ENCODE measurements around the gene MED29.

Gene MED29

GRCh38 chr19:39410017-39410830 is 19.0 kb downstream of the MED29 start:
- DNase-seq (ENCODE audit: extremely low read depth in 1 of 2, low read depth in 1 of 2) = peak in 1 of 2 donors; percentile 69

DNA sequence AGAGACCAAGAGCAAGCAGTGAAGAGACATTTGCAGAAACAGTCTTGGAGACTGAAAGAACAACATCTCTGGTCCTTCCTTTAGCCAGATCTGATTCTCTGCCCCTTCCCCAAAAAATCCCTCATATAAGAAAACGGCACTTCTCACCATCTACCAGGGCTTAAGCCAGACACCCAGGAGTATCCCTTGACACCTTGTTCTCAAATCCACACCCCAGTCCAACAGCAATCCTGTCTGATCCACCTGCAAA is 19.6 kb downstream of the MED29 start:
- DNase-seq (ENCODE audit: extremely low read depth in 1 of 2, low read depth in 1 of 2) = no peak

- DNase-seq (ENCODE audit: extremely low read depth in 1 of 2, low read depth in 1 of 2) = no peak
Observed at GRCh38 chr19:39411081-39411831, 20.1 kb downstream of the MED29 start.

GRCh38 chr19:39411832-39412099 is 20.6 kb downstream of the MED29 start:
- DNase-seq (ENCODE audit: extremely low read depth in 1 of 2, low read depth in 1 of 2) = peak; percentile 79 to 88

DNA sequence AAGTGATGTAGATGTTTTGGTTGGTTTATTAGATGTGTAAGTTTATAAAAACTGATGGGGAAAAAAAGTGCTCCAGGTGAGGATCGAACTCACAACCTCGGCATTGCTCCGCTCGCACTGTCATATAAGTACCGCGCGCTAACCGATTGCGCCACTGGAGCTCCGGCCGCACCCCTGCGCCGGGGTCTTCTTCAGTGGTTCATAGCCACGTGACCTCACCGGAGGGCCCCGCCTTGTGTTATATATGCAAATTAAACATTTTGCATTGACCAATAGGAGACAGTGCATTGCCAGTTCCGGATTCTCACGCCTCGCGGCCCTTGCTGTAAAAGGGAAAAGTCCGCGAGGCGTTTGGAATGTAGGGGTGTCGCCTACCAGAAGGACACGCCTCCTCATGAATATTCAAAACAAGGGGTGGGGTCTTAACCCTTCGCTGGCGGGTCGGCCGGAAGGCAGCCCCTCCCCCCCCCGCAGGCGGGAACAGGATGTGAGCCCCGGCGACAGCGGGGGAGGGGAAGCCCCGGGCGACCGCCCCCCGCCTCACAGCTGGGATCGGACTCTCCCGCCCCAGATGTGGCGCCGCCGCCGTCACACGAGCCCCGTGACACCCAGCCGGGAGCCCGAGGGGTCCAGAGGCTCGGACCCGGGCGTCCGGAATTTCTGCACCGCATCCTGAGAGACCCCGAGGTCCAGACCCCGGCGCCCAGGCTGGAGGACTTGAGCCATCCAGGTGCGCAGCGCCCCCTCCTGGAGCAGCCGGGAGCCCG is 21.1 kb downstream of the MED29 start, which contains the start of gene PLEKHG2:
PLEKHG2 (plus strand) TSS at position 570 of the 767 bp plus-strand sequence. CDS start 1,418 bp downstream, outside the sequence.
- peak; percentile 92 for DNase-seq (ENCODE audit: extremely low read depth in 1 of 2, low read depth in 1 of 2)

GRCh38 chr19:39412867-39413271 is 21.7 kb downstream of the MED29 start:
- no peak for DNase-seq (ENCODE audit: extremely low read depth in 1 of 2, low read depth in 1 of 2)

- no peak for DNase-seq (ENCODE audit: extremely low read depth in 1 of 2, low read depth in 1 of 2)
Observed at GRCh38 chr19:39413272-39413910, 22.2 kb downstream of the MED29 start.

- no peak for DNase-seq (ENCODE audit: extremely low read depth in 1 of 2, low read depth in 1 of 2)
Observed at GRCh38 chr19:39413911-39414608, 22.9 kb downstream of the MED29 start.

DNA sequence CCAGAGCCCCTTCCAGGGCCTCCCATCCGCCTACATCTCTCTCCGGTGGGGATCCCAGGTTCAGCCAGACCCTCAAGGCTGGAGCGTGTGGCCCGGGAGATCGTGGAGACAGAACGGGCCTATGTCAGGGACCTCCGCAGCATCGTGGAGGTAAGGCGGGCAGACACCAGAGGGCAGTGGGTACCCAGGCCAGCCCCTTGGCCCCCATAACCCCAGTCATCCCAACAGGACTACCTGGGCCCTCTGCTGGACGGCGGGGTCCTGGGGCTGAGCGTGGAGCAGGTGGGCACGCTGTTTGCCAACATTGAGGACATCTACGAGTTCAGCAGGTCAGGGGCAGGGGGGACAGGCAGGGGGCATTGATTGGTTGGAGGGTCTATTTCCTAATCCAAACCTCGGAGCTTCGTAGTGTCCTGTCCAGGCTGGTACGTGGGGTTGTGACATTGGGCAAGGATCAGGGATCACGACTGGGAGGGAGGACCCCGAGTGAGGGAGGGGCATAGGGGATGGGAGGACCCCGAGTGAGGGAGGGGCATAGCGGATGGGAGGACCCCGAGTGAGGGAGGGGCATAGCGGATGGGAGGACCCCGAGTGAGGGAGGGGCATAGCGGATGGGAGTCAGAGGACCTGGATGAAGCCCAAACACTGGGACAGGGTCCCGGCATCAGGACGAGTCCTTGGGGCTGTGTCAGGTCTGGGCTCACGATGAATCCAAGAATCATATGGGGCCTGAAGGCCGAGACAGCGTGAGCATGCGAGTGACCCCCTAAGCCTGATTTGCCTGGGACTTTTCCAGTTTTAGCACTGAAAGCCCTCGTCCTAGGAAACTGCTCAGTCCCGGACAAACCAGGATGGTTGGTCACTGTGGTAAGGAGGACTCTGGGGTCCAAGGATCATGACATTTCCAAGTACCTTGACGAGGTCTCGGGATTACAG is 24.2 kb downstream of the MED29 start:
- no peak for DNase-seq (ENCODE audit: extremely low read depth in 1 of 2, low read depth in 1 of 2)

DNA sequence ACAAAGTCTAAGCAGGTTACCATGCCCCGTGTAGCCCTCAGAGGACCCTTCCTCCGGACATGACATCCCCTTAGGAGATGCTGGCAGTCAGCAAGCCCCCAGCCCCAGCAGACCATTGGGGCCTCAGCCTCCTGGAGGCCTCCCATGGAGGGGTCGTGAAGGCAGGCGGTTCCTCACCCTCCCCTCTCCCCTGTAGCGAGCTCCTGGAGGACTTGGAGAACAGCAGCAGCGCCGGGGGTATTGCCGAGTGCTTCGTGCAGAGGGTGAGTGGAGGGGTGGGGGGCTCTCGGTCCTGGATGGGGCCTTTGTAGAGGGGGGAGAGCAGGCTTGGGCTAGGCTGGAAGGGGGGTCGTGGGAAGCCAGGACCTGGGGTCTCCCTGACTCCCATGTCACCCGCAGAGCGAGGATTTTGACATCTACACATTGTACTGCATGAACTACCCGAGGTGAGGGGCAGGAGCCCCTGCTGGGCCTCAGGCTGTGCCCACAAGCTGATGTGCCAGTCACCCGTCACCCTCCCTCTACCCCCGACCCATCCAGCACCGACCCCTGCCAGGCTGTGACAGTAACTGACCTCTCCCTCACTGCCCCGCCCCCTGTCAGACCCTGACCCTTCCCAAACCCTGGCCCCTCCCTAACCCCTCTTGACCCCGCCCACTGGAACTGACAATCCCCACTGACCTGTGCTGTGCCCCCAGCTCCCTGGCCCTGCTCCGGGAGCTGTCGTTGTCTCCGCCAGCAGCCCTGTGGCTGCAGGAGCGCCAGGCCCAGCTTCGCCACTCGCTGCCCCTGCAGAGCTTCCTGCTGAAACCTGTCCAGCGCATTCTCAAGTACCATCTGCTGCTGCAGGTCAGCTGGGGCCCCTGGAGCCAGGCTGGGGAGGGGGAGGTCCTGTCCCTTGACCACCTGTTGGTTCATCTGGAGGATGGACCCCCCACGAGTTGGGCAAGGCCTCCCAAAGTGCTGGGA is 25.3 kb downstream of the MED29 start:
- DNase-seq (ENCODE audit: extremely low read depth in 1 of 2, low read depth in 1 of 2) = no peak

- no peak for DNase-seq (ENCODE audit: extremely low read depth in 1 of 2, low read depth in 1 of 2)
Observed at GRCh38 chr19:39417463-39418181, 26.4 kb downstream of the MED29 start.

- DNase-seq (ENCODE audit: extremely low read depth in 1 of 2, low read depth in 1 of 2) = no peak
Observed at GRCh38 chr19:39419003-39419402, 27.8 kb downstream of the MED29 start.

DNA sequence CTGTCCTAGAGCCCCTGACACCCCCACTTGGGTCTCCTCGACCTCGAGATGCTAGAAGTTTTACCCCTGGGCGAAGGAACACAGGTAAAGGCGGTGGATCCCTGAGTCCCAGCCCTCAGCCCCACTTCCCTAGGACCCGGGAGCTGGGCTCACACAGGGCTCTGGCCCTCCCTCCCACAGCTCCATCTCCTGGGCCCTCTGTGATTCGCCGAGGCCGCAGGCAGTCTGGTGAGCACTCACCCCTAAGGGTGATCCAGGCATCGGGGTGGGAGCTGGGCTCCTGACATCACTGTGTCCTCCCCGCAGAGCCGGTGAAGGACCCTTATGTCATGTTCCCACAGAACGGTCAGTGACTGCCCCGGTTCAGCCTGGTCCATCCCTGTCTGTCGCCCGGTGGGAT is 29.6 kb downstream of the MED29 start:
- no peak for DNase-seq (ENCODE audit: extremely low read depth in 1 of 2, low read depth in 1 of 2)

GRCh38 chr19:39422020-39422419 is 30.8 kb downstream of the MED29 start:
- no peak for DNase-seq (ENCODE audit: extremely low read depth in 1 of 2, low read depth in 1 of 2)

- DNase-seq (ENCODE audit: extremely low read depth in 1 of 2, low read depth in 1 of 2) = no peak
Observed at GRCh38 chr19:39423258-39424086, 32.3 kb downstream of the MED29 start.

DNA sequence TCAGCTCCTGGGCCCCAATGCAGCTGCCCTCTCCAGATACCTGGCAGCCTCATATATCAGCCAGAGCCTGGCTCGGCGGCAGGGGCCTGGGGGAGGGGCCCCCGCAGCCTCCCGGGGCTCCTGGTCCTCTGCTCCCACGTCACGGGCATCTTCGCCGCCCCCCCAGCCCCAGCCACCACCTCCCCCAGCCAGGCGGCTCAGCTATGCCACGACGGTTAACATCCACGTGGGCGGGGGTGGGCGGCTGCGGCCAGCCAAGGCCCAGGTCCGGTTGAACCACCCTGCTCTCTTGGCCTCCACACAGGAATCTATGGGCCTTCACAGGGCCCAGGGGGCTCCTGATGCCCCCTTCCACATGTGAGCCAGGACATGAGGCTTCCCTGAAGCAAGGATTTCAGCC is 33.8 kb downstream of the MED29 start:
- no peak for DNase-seq (ENCODE audit: extremely low read depth in 1 of 2, low read depth in 1 of 2)

- no peak for DNase-seq (ENCODE audit: extremely low read depth in 1 of 2, low read depth in 1 of 2)
Observed at GRCh38 chr19:39425744-39426143, 34.6 kb downstream of the MED29 start.

Data from activated CD8-positive, alpha-beta memory T cell treated with anti-CD3 and anti-CD28 coated beads for 1 hour (primary cell).